NCI-H1092 treated with DMSO at 0.1 percent for 48 hours (cell line): Measurements from ENCODE around the gene AHCYL1.

Experiments used
- DNase-seq: peaks from one replicate; lab custom pipeline; 2025; lab: John Stamatoyannopoulos, UW

Gene AHCYL1

GRCh38 chr1:110035236-110035752, 50.7 kb downstream of the AHCYL1 start:
- peak; percentile 28 for DNase-seq

DNA sequence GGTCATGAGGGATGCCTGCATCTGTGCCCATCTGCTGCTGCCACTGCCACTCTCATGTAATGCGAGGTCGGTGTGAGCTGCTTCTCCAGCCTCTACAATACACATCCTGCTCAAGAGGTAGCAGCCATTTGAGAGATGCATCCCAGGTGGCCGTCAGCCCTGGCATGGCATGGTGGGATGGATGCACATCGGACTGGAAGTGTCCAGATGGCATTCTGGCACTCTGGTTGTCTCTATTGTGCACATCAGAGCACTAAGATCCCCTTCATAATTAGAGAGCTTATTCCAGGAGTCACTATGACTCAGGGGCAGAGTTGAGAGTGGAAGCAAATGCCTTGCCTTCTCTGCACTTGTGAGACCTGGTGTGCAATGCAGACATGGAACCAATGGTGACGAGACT, 53.7 kb downstream of the AHCYL1 start:
- DNase-seq: no peak

DNA sequence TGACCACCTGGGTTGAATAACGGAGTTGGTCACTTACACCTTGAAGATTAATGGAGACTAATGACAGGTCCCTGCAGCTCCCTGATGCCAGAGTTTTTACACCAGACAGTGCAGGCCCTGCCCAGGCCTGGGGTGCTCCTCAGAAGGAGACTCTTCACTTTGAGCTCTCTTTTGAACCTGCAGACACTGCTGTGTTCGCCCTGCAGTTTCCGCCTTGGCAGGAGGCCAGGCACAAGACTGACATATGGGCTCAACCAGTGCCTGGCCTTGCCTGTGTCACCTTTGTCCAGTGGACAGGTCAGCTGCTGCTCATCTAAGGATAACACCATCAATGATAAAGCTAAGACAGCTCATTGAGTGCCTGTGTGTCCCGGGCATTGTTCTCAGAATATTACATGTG, 55.1 kb downstream of the AHCYL1 start:
- no peak for DNase-seq

DNA sequence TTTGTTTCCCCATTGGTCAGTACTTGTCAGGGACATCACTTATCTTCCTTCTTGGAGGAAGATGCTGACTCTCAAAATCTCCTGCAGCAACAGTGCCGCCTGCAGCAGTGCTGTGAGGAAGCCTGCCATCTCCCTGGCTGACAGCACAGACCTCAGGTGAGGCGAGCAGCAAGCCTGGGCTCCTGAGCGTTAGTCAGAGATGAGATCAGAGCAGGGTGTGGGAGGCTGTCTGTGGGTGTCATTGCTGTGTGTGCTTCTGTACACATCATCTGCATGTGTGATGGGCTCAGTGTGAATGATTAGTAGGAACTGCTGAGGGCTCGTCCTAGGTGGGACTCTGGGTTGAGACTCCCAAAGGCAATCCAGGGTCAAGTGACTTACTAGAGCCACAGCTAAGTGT, 56.0 kb downstream of the AHCYL1 start:
- DNase-seq: no peak

- no peak for DNase-seq
Measured at GRCh38 chr1:110043016-110043415, 58.5 kb downstream of the AHCYL1 start.

DNA sequence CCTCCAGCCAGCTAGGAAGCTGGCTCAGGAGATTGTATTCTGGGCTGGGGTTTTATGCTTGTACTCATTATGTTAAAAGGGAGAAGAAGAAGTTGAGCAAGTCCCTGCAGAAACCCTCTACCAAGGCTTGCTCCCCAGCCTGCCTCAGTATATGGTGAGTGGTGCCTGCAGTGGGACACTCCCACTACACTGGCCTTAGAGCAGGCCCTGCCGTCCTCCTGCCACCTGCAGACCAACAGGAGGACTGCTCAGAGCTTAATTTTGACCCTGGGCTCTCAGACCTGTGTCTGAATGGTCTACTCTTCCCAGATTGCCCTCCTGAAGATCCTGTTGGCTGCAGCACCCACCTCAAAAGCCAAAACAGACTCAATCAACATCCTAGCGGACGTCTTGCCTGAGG, 62.9 kb downstream of the AHCYL1 start:
- no peak for DNase-seq

- DNase-seq: no peak
Measured at GRCh38 chr1:110048240-110048639, 63.7 kb downstream of the AHCYL1 start.

DNA sequence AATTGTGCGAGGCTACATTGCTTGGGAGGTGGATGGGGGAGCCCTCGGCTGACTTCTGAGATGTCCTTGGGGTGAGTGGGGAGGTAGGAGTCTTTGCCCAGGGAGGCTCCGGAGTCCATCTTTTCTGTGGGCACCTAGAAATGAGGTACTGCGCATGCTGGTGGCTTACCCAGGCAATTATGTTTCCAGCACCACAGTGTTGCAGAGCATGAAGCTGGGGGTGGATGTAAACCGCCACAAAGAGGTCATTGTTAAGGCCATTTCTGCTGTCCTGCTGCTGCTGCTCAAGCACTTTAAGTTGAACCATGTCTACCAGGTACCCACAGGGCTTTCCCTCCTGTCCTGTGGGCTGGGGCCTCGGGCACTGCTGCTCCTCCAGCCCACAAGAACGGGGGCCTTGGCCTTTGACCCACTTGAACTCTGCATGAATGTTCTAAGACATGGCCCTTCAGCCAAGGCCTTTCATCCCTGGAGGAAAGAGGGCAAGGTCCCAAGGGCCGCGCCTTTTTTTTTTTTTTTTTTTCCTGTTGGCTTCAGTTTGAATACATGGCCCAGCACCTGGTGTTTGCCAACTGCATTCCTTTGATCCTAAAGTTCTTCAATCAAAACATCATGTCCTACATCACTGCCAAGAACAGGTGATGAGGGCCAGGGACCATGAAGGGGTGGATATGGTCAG, 64.5 kb downstream of the AHCYL1 start:
- DNase-seq: no peak

DNA sequence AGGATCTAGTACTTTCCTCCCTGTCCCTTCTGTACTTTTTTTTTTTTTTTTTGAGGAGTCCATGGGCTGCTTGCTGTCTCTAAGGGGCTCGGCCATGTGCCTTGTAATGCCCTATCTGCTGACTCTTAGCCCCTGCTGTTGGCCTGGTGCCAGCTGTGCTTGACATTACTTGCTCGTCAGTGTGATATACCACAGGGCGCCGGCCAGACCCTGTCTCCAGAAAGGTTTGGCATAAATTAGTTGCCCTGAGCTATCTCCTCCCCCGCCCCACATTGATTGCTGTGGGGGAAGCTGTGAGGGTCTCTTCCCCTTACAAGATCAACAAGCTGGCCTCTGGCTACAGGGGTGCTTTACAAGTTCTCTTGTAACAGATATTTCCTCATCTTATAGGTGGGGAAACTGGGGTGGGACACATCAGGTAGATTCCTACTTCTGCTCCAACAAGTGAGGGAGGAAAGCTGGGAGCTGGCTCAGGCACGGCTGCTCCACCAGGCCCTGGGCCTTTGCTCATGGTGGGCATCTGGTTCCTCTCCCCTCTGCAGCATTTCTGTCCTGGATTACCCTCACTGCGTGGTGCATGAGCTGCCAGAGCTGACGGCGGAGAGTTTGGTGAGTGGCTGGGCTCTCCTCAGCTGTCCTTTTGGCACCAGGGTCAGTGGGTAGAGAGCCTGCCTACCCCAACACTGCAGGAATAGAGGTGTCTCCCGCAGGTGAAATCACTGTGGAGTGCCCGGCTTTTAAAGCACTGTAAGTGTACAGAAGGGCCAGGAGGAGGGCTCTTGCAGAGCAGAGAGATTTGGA, 65.4 kb downstream of the AHCYL1 start:
- DNase-seq: no peak

DNA sequence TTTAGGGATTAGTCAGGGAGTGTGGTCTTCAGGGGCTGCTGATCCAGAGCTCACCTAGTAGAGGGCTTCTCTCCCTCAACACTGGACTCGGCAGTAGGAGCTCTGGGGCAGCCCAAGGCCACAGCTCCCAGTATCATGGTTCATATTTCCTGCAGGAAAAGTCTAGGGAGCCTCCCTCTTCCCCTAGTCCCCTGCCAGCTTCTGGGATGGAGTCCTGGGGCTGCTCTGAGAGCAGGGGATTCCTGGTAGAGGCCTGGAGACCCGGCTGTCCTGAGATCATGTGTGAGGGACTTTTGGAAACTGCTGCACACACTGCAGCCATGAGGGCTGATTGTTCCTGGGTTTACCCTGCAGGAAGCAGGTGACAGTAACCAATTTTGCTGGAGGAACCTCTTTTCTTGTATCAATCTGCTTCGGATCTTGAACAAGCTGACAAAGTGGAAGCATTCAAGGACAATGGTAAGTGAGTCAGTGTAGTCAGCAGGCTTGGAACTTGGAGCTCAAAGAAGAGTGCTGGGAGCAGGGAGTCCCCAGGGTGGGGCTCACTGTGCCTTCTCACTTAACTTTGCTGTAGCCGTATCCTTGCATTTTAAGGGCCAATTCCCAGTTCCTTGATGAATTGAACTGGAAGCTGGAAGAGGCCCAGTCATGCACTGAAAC, 66.2 kb downstream of the AHCYL1 start:
- no peak for DNase-seq

- no peak for DNase-seq
Measured at GRCh38 chr1:110051262-110051648, 66.7 kb downstream of the AHCYL1 start.

DNA sequence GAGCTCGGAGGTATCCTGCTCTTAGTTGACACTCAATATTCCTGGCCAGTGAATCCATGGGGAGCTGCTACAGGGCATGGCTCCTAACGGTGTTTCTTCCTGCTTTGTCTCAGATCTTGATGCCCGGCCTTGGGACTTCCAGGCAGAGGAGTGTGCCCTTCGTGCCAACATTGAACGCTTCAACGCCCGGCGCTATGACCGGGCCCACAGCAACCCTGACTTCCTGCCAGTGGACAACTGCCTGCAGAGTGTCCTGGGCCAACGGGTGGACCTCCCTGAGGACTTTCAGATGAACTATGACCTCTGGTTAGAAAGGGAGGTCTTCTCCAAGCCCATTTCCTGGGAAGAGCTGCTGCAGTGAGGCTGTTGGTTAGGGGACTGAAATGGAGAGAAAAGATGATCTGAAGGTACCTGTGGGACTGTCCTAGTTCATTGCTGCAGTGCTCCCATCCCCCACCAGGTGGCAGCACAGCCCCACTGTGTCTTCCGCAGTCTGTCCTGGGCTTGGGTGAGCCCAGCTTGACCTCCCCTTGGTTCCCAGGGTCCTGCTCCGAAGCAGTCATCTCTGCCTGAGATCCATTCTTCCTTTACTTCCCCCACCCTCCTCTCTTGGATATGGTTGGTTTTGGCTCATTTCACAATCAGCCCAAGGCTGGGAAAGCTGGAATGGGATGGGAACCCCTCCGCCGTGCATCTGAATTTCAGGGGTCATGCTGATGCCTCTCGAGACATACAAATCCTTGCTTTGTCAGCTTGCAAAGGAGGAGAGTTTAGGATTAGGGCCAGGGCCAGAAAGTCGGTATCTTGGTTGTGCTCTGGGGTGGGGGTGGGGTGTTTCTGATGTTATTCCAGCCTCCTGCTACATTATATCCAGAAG, 69.2 kb downstream of the AHCYL1 start:
- peak; percentile 16 for DNase-seq

DNA sequence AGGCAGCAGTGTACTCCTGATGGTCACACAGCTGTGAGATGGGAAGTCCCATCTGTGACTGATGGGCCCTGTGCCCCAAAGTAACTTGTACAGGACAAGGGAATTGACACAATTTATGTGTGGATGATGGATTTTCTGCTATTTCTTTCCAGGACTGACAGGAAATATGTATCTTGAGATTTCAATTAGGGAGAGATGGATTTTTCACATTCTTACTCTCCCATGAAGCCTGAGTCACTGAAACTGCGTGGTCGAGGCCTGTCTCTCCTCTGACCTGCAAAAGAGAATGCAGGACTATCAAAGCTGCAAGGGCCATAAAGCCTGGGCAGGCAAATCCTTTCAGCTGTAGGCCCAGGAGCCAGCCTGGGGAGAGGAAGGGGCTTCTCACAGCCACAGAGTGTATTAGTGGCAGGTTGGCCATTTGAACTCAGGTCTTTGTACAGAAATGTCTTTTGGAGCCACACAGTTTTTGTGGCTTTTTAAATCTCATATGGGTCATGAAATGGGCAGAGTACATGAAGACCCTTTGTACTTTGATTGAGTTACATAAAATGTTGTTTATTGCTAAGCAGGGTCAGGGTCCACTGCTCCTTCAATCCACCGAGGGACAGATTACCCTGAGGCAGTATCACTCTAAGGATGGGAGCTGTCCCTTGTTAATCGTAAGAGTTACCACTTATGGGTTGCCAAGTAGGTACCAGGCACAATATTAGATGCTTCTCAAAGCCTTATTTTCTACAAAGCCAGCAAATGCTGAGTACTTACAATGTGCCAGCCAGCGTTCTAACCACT, 71.1 kb downstream of the AHCYL1 start:
- DNase-seq: no peak

- DNase-seq: no peak
Measured at GRCh38 chr1:110056285-110056683, 71.7 kb downstream of the AHCYL1 start.

DNA sequence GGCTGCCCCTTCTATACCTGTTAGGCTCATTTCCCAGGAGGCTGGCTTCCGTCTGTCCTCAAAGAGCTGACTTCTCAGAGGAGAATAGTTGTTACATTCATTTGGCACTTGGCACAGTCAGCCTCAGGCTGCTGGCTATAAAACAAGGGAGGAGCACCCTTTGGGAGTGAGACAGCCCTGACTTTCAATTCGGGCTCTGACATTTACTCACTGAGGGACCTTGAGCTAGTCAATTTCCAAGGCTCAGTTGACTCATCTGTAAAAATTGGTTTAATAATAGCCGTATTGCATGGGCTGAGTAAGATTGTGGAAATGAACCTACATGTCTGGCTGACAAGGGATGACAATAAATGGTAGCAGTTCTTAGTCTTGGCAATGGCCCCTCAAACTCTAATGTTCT, 72.2 kb downstream of the AHCYL1 start:
- DNase-seq: no peak

DNA sequence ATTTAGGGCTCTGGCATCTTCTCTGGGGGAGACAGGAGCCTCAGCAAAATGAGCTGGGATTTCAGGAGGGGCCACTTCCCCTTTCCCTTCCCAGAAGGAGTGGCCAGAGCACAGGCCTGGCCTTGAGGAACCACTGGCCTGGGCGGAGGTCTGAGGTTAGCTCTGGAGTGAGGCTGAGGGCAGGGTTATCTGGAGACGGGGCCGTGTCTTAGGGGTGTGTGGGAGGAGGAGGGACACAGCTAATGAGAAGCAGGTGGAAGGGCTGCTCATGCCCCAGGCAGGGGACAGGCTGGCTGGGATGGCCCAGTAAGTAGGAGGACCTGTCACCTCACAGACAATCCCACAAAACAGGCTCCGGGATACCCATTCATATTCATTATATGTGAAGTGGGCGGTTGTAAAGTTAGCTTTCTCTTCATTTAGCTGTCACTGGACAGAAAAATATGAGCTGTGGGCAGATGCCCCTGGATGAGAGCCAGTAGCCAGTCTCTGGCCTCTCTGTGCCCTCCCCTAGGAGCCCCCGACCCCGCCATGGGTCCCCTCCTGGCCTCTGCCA, 73.5 kb downstream of the AHCYL1 start:
- DNase-seq: no peak

DNA sequence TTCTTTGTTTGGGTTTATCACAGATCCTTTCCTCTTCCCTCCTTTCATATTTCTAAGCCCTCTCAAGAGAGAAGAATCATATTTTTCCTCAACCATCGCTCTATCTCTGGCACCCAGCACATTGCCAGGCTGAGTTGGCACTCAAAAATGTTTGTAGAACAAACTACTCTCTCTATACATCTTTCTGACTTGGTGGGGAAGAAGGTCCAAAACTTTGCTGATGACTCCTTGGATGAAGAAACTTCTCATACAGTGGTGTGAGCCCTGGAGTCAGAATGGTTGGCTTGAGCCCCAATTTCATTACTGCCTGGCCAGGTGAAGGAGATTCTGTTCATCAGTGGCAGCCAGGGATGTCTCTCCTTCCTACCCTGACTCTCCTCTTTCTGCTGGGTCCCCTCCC, 74.0 kb downstream of the AHCYL1 start:
- no peak for DNase-seq

GRCh38 chr1:110059133-110059863, 74.7 kb downstream of the AHCYL1 start:
- DNase-seq: no peak

DNA sequence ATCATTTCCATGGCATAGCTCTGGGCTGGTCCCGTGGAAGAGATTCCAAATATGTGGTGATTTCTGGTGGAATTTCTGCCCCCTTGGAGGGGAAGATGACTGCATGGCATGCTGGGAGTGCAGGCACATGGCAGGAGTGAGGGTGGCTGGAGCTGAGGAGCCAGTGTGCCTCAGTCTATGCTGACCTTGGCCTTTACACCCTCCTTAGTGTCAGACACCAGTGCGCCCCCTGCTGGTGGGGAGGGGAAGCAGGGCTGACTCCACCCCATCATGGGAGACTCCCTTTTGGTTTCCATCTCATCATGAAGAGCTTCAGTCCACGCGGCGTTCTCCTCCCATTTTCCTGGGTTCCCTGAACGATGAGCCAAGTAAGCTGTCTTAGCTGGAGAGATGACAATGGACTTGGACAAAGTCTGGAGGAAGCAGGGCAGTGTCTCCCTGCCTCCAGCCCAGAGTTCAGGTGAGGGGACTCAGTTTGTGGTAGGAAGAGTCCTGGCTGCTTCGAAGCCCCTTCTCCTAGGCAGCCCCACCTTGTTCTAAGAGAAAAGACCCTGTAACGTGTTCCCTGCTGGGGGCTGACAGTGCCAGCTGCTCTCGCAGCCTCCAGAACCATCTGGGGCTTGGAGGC, 75.6 kb downstream of the AHCYL1 start:
- no peak for DNase-seq

DNA sequence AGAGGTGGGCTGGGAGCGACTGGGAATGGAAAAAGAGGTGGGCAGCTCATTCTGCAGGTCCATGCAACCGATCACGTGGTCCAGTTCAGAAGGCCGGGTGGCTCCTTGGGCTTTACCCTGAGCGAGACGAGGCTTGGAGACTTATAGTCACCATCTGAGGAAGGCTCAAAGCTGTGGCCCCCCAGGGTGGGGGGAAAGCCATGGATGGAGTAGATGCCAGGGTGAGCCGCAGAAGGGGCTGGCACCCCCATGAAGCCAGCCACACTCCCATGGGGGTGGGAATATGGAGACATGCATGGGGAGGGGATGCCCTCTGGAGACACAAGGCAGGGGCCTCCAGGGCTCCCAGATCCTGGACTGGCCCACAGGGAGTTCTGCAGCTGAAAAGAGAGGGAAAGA, 76.1 kb downstream of the AHCYL1 start:
- no peak for DNase-seq
